Measurements from ENCODE around the gene RAB6D. TPM values are rescaled to one million over a fixed set of nuclear protein-coding genes. Genes with fewer than 3 reads are reported as not detected.
"Not testable (repeated sequence)": the region's sequence is repeated elsewhere in the genome, so short reads cannot be mapped to it uniquely, and the experiment has no call there.

Gene RAB6D
- 0.04 TPM for total RNA-seq (2013)
- polyA plus RNA-seq (not detected), polyA minus RNA-seq (not detected in 2 replicates), total RNA-seq (0.06 to 1.0 (median 0.17) reads per million in 11 experiments)

GRCh38 chr2:131363703-131364186, at the start of gene RAB6D:
Gene RAB6D (minus strand): TSS chr2:131364168. CDS start chr2:131363720, 448 bp downstream.
- Mint-ChIP-seq H3K27me3 (ENCODE audit: low read depth in 3 of 3) (peaks cover 26 to 50% (median 44%) of the 10 kb centered on the region in 3 donors), H3K4me3 (peak within 1 kb of the TSS in 1 of 2 donors; percentile 78)
- peaks cover 17 to 24% of the 10 kb centered on the region in 2 donors for H3K27me3 ChIP-seq (ENCODE audit: control insufficient read depth in 2 of 2, insufficient read depth in 2 of 2, low read length in 2 of 2)
- H3K27ac ChIP-seq (ENCODE audit: low read depth in 1 of 2, low read length in 2 of 2); H3K4me1 ChIP-seq (ENCODE audit: control insufficient read depth in 1 of 2, insufficient read depth in 2 of 2, low read length in 2 of 2); intact Hi-C loops (cut with micrococcal nuclease); H2AFZ ChIP-seq (ENCODE audit: insufficient read depth, low read depth, low read length, poor library complexity, severe bottlenecking); H3K36me3 ChIP-seq (replicated peaks in 1 of 2; ENCODE audit: control insufficient read depth in 1 of 2, insufficient read depth in 2 of 2, low read length in 2 of 2); H3K36me3 Mint-ChIP-seq; H3K9me3 ChIP-seq (replicated peaks in 1 of 2; ENCODE audit: control insufficient read depth in 1 of 2, insufficient read depth in 1 of 2, low read length in 2 of 2); H4K20me1 ChIP-seq (ENCODE audit: insufficient read depth, low read length); H3K27ac Mint-ChIP-seq; H3K4me2 ChIP-seq (replicated peaks; ENCODE audit: extremely low read depth, low read length, poor library complexity, severe bottlenecking); H3K79me2 ChIP-seq (ENCODE audit: insufficient read depth, low read length); H3K4me3 ChIP-seq (replicated peaks in 1 of 3; ENCODE audit: low read depth in 2 of 3, low read length in 3 of 3); DNase-seq; H3K9me3 Mint-ChIP-seq; H3K4me1 Mint-ChIP-seq; H3K9ac ChIP-seq (ENCODE audit: insufficient read depth, low read length, poor library complexity, severe bottlenecking): not testable (repeated sequence)
- 3% methylated on average over 34 of the region's 50 CpGs for WGBS (ENCODE audit: insufficient coverage)

GRCh38 chr2:131413148-131413747, 49.3 kb upstream of the RAB6D start:
- Histone ChIP-seq H3K9me3 (replicated peaks in 1 of 2; ENCODE audit: control insufficient read depth in 1 of 2, insufficient read depth in 1 of 2, low read length in 2 of 2) (no peaks in the 10 kb centered on the region), H3K79me2 (ENCODE audit: insufficient read depth, low read length) (no peaks in the 10 kb centered on the region), H3K4me2 (replicated peaks; ENCODE audit: extremely low read depth, low read length, poor library complexity, severe bottlenecking) (no peak overlapping the region), H3K9ac (ENCODE audit: insufficient read depth, low read length, poor library complexity, severe bottlenecking) (no peak overlapping the region), H3K36me3 (replicated peaks in 1 of 2; ENCODE audit: control insufficient read depth in 1 of 2, insufficient read depth in 2 of 2, low read length in 2 of 2) (no peaks in the 10 kb centered on the region), H2AFZ (ENCODE audit: insufficient read depth, low read depth, low read length, poor library complexity, severe bottlenecking) (no peak overlapping the region), H4K20me1 (ENCODE audit: insufficient read depth, low read length) (no peaks in the 10 kb centered on the region), H3K27ac (ENCODE audit: low read depth in 1 of 2, low read length in 2 of 2) (no peak overlapping the region), H3K27me3 (ENCODE audit: control insufficient read depth in 2 of 2, insufficient read depth in 2 of 2, low read length in 2 of 2) (peaks cover 0 to 8% of the 10 kb centered on the region in 2 donors), H3K4me3 (replicated peaks in 1 of 3; ENCODE audit: low read depth in 2 of 3, low read length in 3 of 3) (no peak overlapping the region), H3K4me1 (ENCODE audit: control insufficient read depth in 1 of 2, insufficient read depth in 2 of 2, low read length in 2 of 2) (no peaks in the 10 kb centered on the region)
- Mint-ChIP-seq H3K27ac (no peak overlapping the region), H3K36me3 (no peaks in the 10 kb centered on the region), H3K4me1 (peaks cover 1% of the 10 kb centered on the region), H3K27me3 (ENCODE audit: low read depth in 3 of 3) (peaks cover 9 to 19% (median 16%) of the 10 kb centered on the region in 3 donors), H3K4me3 (no peak overlapping the region), H3K9me3 (no peaks in the 10 kb centered on the region)
- WGBS (ENCODE audit: insufficient coverage), result no CpG with 5 or more reads among the region's 7 CpGs
- peak in 2 of 3 donors; percentile 2 to 7 for DNase-seq
- TF ChIP-seq, protein P1, sequence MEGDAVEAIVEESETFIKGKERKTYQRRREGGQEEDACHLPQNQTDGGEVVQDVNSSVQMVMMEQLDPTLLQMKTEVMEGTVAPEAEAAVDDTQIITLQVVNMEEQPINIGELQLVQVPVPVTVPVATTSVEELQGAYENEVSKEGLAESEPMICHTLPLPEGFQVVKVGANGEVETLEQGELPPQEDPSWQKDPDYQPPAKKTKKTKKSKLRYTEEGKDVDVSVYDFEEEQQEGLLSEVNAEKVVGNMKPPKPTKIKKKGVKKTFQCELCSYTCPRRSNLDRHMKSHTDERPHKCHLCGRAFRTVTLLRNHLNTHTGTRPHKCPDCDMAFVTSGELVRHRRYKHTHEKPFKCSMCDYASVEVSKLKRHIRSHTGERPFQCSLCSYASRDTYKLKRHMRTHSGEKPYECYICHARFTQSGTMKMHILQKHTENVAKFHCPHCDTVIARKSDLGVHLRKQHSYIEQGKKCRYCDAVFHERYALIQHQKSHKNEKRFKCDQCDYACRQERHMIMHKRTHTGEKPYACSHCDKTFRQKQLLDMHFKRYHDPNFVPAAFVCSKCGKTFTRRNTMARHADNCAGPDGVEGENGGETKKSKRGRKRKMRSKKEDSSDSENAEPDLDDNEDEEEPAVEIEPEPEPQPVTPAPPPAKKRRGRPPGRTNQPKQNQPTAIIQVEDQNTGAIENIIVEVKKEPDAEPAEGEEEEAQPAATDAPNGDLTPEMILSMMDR (IDR thresholded peaks at IDR 0.05), result peak; percentile 78
- intact Hi-C loops (cut with micrococcal nuclease), result no loop called here
